Endothelial cell of umbilical vein (primary cell): ENCODE results near the gene TKT. TPM values are rescaled to one million over a fixed set of nuclear protein-coding genes. Genes with fewer than 3 reads are reported as not detected.

Experiments
- BruUV-seq: library from RNA; stranded (reverse); fragments of 400-500 nt; replicated peaks from 2 replicates; lab custom pipeline; 2021; lab: Mats Ljungman, UMichigan
- CTCF ChIA-PET: fragments of 300-600, 350-600 bp; sonication (Branson Sonifier 250); formaldehyde crosslinking; loops from one replicate; lab custom pipeline; 2021; ENCODE audit warnings: antibody characterized with exemption, inconsistent platforms; lab: Charles Lee
- POLR2A ChIA-PET: fragments of 300-600, 350-600 bp; sonication (Branson Sonifier 250); formaldehyde crosslinking; loops from one replicate; lab custom pipeline; 2021; ENCODE audit warnings: antibody characterized with exemption, inconsistent platforms; lab: Charles Lee
- DNase-seq: peaks from one replicate; pipeline ENCODE4 v3.0.0-alpha.2; 2011; ENCODE audit warnings: low read depth, low spot score
- FAIRE-seq: peaks from 2 replicates; lab custom pipeline; 2011; peaks lifted over from hg19 to GRCh38; lab: Jason Lieb, UNC
- H2AFZ ChIP-seq: 2 replicates; pipeline ENCODE4 v1.6.0; 2012; ENCODE audit warnings: low read depth, low read length, control low read depth, inconsistent platforms
- H3K27ac ChIP-seq: 2 replicates; pipeline ENCODE4 v1.5.1; 2011; ENCODE audit warnings: low read depth, mild to moderate bottlenecking, control low read depth, low read length, moderate library complexity; ENCODE audit not compliant: insufficient read depth
- H3K27me3 ChIP-seq, 2 experiments: 2 replicates each; pipeline versions ENCODE4 v1.6.0 to v1.6.1; 2011; ENCODE audit warnings: low read length in 2 of 2, mixed read lengths in 1 of 2; ENCODE audit not compliant: control insufficient read depth in 2 of 2, insufficient read depth in 2 of 2
- H3K36me3 ChIP-seq, 2 experiments: 2 replicates in 1 of 2; 3 replicates in 1 of 2; pipeline ENCODE4 v1.5.1; 2011; ENCODE audit warnings: low read length in 2 of 2, mild to moderate bottlenecking in 1 of 2, moderate library complexity in 1 of 2; ENCODE audit not compliant: control insufficient read depth in 2 of 2, insufficient read depth in 2 of 2; ENCODE audit errors: extremely low read depth in 1 of 2
- H3K4me1 ChIP-seq: 3 replicates; pipeline ENCODE4 v1.5.1; 2011; ENCODE audit warnings: mild to moderate bottlenecking, low read length; ENCODE audit not compliant: control insufficient read depth, insufficient read depth; ENCODE audit errors: extremely low read depth
- H3K4me2 ChIP-seq: 2 replicates; pipeline ENCODE4 v1.6.1; 2011; ENCODE audit warnings: low read length, control low read depth, mixed read lengths; ENCODE audit not compliant: insufficient read depth
- H3K4me3 ChIP-seq, 3 experiments: fragments of 200-600 bp in 1 of 3; sonication (generic), shearing (Covaris generic) in 1 of 3; replicated peaks in 1 of 3; 2 replicates each; pipeline ENCODE4 v1.5.1; 2011 to 2016; ENCODE audit warnings: control low read depth in 3 of 3, low read length in 3 of 3, mild to moderate bottlenecking in 2 of 3, inconsistent platforms in 1 of 3, low read depth in 1 of 3, moderate library complexity in 1 of 3; ENCODE audit not compliant: insufficient read depth in 1 of 3
- H3K79me2 ChIP-seq: 2 replicates; pipeline ENCODE4 v1.6.0; 2012; ENCODE audit warnings: low read length, inconsistent platforms; ENCODE audit not compliant: control insufficient read depth, insufficient read depth
- H3K9ac ChIP-seq: replicated peaks from 2 replicates; pipeline ENCODE3; 2011; ENCODE audit warnings: low read length, control low read depth; ENCODE audit not compliant: insufficient read depth; ENCODE audit errors: extremely low read depth
- H3K9me1 ChIP-seq: replicated peaks from 3 replicates; pipeline ENCODE4 v1.6.0; 2011; ENCODE audit warnings: mild to moderate bottlenecking, low read length; ENCODE audit not compliant: control insufficient read depth, insufficient read depth; ENCODE audit errors: extremely low read depth
- H3K9me3 ChIP-seq: replicated peaks from 2 replicates; pipeline ENCODE4 v1.5.1; 2012; ENCODE audit warnings: low read length, inconsistent platforms; ENCODE audit not compliant: control insufficient read depth, insufficient read depth
- H4K20me1 ChIP-seq: replicated peaks from 2 replicates; pipeline ENCODE3; 2011; ENCODE audit warnings: mild to moderate bottlenecking, low read length; ENCODE audit not compliant: control insufficient read depth, insufficient read depth; ENCODE audit errors: extremely low read depth
- CTCF ChIP-seq, 2 donors: IDR thresholded peaks; 1 replicate in 1 of 2; 2 replicates in 1 of 2; pipeline ENCODE4 v1.5.1; 2011; ENCODE audit warnings: low read length in 2 of 2, mild to moderate bottlenecking in 2 of 2, moderate library complexity in 2 of 2, control low read depth in 1 of 2, inconsistent platforms in 1 of 2, low read depth in 1 of 2; ENCODE audit not compliant: insufficient read depth in 1 of 2; ENCODE audit errors: extremely low read depth in 1 of 2
- EZH2 ChIP-seq: IDR thresholded peaks from 2 replicates; pipeline ENCODE4 v1.6.1; 2012; ENCODE audit warnings: borderline replicate concordance, low read depth, mild to moderate bottlenecking, moderate library complexity, low read length, inconsistent platforms; ENCODE audit not compliant: severe bottlenecking
- FOS ChIP-seq: IDR thresholded peaks from 2 replicates; pipeline ENCODE4 v1.6.1; 2011; ENCODE audit warnings: mild to moderate bottlenecking, low read length, moderate library complexity, borderline replicate concordance; ENCODE audit not compliant: insufficient read depth
- GATA2 ChIP-seq: IDR thresholded peaks from 2 replicates; pipeline ENCODE4 v1.7.0; 2011; ENCODE audit warnings: low read depth, mild to moderate bottlenecking, moderate library complexity, mixed read lengths, low read length; ENCODE audit not compliant: insufficient read length, insufficient read depth
- JUN ChIP-seq: IDR thresholded peaks from 2 replicates; pipeline ENCODE4 v1.6.1; 2011; ENCODE audit warnings: borderline replicate concordance, low read depth; ENCODE audit not compliant: insufficient read length, insufficient read depth
- MAX ChIP-seq: IDR thresholded peaks from 2 replicates; pipeline ENCODE4 v1.6.1; 2011; ENCODE audit not compliant: insufficient read depth, insufficient read length
- MYC ChIP-seq: IDR thresholded peaks from one replicate; pipeline ENCODE4 v1.6.1; 2011; ENCODE audit warnings: mild to moderate bottlenecking, low read depth, low read length
- POLR2A ChIP-seq: IDR thresholded peaks from 2 replicates; pipeline ENCODE4 v1.6.1; 2012; ENCODE audit warnings: low read depth, mild to moderate bottlenecking, control low read depth, low read length
- POLR2AphosphoS5 ChIP-seq: IDR thresholded peaks from 2 replicates; pipeline ENCODE4 v1.6.1; 2012; ENCODE audit warnings: low read depth, mild to moderate bottlenecking, control low read depth, low read length, moderate library complexity; ENCODE audit not compliant: insufficient read depth
- dilution Hi-C: fragments of 300-500 bp; cut with MboI; formaldehyde crosslinking; loops from one replicate; pipeline ENCODE4 v1.15.0; 2019; ENCODE audit warnings: low sequenced_read_pairs; ENCODE audit not compliant: extremely low pct_ligation_motif_present
- intact Hi-C: fragments of 100-400 bp; cut with micrococcal nuclease; formaldehyde crosslinking; loops from one replicate; pipeline ENCODE4 v1.10.0; 2022
- polyA plus RNA-seq, 4 experiments: library from polyadenylated mRNA; depleted of rRNA in 3 of 4; stranded (reverse) in 3 of 4; unstranded in 1 of 4; fragments of >200 nt; gene quantifications; 2 replicates each; pipeline versions ENCODE4 v1.2.1 to v1.2.3, GENCODE V29; 2011 to 2012; ENCODE audit warnings: missing spikeins in 1 of 4
- total RNA-seq: library from RNA; stranded (reverse); gene quantifications from 2 replicates; pipeline ENCODE4 v1.2.3, GENCODE V29; 2021

The TKT gene
- total and polyA plus RNA-seq, 2 donors (not counting 3 experiments of a cell fraction or from before 2014, with no cell fraction given): 287 to 586 TPM

- Histone ChIP-seq H3K9me3 (no peaks in the 10 kb centered on the region), H3K4me2 (no peak overlapping the region), H3K4me1 (no peaks in the 10 kb centered on the region), H3K36me3 (peaks cover 15 to 16% of the 10 kb centered on the region in 2 experiments), H3K9me1 (no peaks in the 10 kb centered on the region), H3K79me2 (no peaks in the 10 kb centered on the region), H3K27me3 (no peaks in the 10 kb centered on the region), H3K4me3 (no peak overlapping the region), H3K27ac (no peak overlapping the region), H3K9ac (no peak overlapping the region), H2AFZ (no peak overlapping the region), H4K20me1 (peaks cover 2% of the 10 kb centered on the region)
- FAIRE-seq (no peak), DNase-seq (no peak)
- intact Hi-C loops: loop anchor here (5.0 to 10.0 kb wide), 4 partner anchors 73 to 217 kb away; no protein-coding TSS in a partner anchor
- ChIA-PET CTCF (interaction anchor here (0.9 kb wide), 1 partner anchor 75 kb away, joined by 3 read pairs; no protein-coding TSS in a partner anchor), POLR2A (no interaction called here)
- TF ChIP-seq MAX: no peak
- TF ChIP-seq CTCF (IDR thresholded peaks at IDR 0.05; ENCODE audit: extremely low read depth in 1 of 2, insufficient read depth in 1 of 2, low read depth in 1 of 2, low read length in 2 of 2): no peak
- TF ChIP-seq EZH2: no peak
- TF ChIP-seq POLR2AphosphoS5: no peak
- TF ChIP-seq POLR2A: no peak
- no peak for TF ChIP-seq JUN
- no peak for TF ChIP-seq GATA2
- no peak for TF ChIP-seq FOS
- TF ChIP-seq MYC: no peak
- BruUV-seq: no TSS peak
- dilution Hi-C loops: no loop called here
These were observed 39.6 kb upstream of the TKT start for GRCh38 chr3:53295410-53295809.
